Fibroblast of skin of left biceps (primary cell): Measurements from ENCODE around the gene ADCYAP1R1.
A peak's percentile ranks its signal among the peaks of the same experiment; 100 is the strongest.

Experiments used
- DNase-seq, 2 experiments: peaks; one replicate each; pipeline ENCODE4 v3.0.0-alpha.2; 2013; ENCODE audit warnings: low read depth in 2 of 2

The ADCYAP1R1 gene

GRCh38 chr7:31043051-31043471 lies 9.0 kb upstream of the ADCYAP1R1 start:
- no peak for DNase-seq

- no peak for DNase-seq
These were observed 7.6 kb upstream of the ADCYAP1R1 start for GRCh38 chr7:31044529-31044928.

- DNase-seq: no peak
These were observed 5.4 kb upstream of the ADCYAP1R1 start for GRCh38 chr7:31046723-31047122.

GRCh38 chr7:31047313-31048146 lies 4.6 kb upstream of the ADCYAP1R1 start:
- no peak for DNase-seq

- DNase-seq: no peak
These were observed 2.9 kb upstream of the ADCYAP1R1 start for GRCh38 chr7:31049005-31049765.

- no peak for DNase-seq
These were observed 356 bp downstream of the ADCYAP1R1 start for GRCh38 chr7:31052487-31052840.

GRCh38 chr7:31052841-31053601 lies 913 bp downstream of the ADCYAP1R1 start:
- no peak for DNase-seq

GRCh38 chr7:31053986-31054385 lies 1.9 kb downstream of the ADCYAP1R1 start:
- DNase-seq: no peak

GRCh38 chr7:31054608-31055278 lies 2.6 kb downstream of the ADCYAP1R1 start:
- no peak for DNase-seq

- no peak for DNase-seq
These were observed 3.4 kb downstream of the ADCYAP1R1 start for GRCh38 chr7:31055471-31055870.

- no peak for DNase-seq
These were observed 4.8 kb downstream of the ADCYAP1R1 start for GRCh38 chr7:31056775-31057346.

- DNase-seq: peak in 1 of 2 experiments; percentile 1
These were observed 6.0 kb downstream of the ADCYAP1R1 start for GRCh38 chr7:31058122-31058521.

GRCh38 chr7:31058688-31059087 lies 6.6 kb downstream of the ADCYAP1R1 start:
- no peak for DNase-seq

GRCh38 chr7:31059551-31059950 lies 7.4 kb downstream of the ADCYAP1R1 start:
- no peak for DNase-seq

- no peak for DNase-seq
These were observed 9.1 kb downstream of the ADCYAP1R1 start for GRCh38 chr7:31061185-31061584.

GRCh38 chr7:31062746-31063435 lies 10.8 kb downstream of the ADCYAP1R1 start:
- no peak for DNase-seq

GRCh38 chr7:31065021-31065593 lies 13.0 kb downstream of the ADCYAP1R1 start:
- DNase-seq: no peak

GRCh38 chr7:31065840-31066239 lies 13.7 kb downstream of the ADCYAP1R1 start:
- no peak for DNase-seq

GRCh38 chr7:31066516-31067130 lies 14.5 kb downstream of the ADCYAP1R1 start:
- DNase-seq: no peak

GRCh38 chr7:31067491-31067890 lies 15.4 kb downstream of the ADCYAP1R1 start:
- no peak for DNase-seq
